CD4-positive, alpha-beta T cell treated with Interleukin-15 for 4 hours (primary cell): ENCODE data around the gene NT5C2.

Experiments used
- DNase-seq: peaks from one replicate; pipeline ENCODE4 v3.0.0-alpha.2; 2020; ENCODE audit warnings: low spot score

The NT5C2 gene

DNA sequence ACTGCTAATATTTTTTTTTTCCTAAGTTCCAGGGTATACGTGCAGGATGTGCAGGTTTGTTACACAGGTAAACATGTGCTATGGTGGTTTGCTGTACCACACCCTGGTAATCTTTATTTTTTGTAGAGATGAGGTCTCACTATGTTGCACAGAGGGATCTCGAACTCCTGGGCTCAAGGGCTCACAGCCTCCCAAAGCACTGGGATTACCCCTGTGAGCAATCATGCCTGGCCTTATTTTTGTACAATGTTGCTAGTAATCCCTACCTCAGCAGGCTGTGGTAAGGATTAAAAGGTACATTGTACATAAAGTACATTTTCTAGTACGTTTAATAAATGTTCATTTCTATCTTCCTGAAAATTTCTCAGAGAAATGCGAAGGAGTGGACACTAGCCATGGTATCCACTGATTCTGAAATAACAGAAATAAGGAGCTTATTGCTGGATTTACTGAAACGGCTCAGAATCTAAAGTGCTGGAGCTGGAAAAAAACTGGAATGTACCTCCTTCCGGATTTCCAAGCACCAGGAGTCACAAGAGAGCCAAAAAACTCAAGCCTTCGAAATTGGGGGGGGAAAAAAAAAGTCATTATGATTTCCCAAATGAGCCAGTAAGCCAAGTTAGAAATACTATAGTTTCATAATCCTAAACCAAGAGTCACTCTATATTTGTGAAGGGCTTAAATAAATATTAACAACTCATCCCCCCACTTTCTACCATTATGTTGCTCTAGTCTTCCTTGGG is 69.6 kb downstream of the NT5C2 start:
- no peak for DNase-seq

DNA sequence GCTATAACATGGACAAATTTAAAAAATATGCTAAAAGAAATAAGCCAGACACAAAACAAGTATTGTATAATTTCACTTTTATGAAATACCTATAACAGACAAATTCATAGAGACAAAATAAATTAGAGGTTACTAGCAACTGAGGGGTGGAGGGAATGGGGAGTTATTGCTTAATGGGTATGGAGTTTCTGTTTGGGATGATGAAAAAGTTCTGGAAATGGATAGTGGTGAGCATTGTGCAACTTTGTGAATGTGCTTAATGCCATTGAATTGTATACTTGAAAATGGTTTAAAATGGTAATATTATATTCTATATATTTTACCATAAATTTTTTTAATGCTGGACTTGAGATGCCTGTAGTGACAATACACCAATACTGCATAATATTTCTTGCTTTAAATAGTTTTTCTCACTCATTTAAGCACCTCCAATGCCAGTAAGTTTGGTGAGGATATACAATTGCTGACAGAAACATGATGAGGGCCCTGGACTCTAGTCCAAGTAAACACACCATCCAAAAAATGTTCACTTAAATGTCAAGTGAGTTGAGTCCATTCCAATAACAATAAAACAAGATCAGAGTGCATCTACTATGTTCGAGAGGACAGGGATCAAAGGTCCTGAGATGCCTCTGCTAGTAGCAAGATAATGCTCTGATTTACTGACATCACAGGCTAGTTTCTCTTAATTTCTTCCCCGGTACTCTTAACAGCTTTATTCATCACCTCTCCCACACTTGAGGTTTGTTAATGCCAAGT is 71.9 kb downstream of the NT5C2 start:
- no peak for DNase-seq

DNA sequence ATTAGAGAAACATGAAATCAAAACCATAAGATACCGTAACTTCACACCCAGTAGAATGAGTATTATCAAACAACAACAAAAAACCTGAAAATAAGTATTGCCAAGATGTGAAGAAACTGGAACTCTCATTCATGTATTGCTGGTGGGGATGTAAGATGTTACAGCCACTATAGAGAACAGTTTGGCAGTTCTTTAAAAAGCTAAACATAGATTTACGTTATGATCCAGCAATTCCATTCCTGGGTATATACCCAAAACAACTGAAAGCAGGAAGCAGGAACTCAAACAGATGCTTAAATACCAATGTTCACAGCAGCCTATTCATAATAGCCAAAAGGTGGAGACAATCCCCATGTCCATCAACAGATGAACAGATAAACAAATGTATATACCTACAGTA is 72.5 kb downstream of the NT5C2 start:
- no peak for DNase-seq

DNA sequence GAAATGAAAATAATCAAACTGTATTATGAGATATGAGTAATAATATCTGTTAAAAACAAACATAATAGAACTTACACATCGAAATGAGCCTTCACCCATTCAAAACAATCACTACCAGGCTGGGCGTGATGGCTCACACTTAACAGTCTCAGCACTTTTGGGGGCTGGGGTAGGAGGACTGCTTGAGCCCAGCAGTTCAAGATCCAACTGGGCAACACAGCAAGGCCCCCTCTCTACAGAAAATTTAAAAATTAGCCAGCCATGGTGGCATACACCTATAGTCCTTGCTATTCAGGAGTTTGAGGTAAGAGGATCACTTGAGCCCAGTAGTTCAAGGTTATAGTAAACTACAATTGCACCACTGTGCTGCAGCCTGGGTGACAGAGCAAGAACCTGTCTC is 75.8 kb downstream of the NT5C2 start:
- DNase-seq = no peak

- DNase-seq = no peak
These were observed 78.2 kb downstream of the NT5C2 start for GRCh38 chr10:103114876-103115275.

GRCh38 chr10:103111918-103112877 is 80.9 kb downstream of the NT5C2 start:
- DNase-seq = no peak

DNA sequence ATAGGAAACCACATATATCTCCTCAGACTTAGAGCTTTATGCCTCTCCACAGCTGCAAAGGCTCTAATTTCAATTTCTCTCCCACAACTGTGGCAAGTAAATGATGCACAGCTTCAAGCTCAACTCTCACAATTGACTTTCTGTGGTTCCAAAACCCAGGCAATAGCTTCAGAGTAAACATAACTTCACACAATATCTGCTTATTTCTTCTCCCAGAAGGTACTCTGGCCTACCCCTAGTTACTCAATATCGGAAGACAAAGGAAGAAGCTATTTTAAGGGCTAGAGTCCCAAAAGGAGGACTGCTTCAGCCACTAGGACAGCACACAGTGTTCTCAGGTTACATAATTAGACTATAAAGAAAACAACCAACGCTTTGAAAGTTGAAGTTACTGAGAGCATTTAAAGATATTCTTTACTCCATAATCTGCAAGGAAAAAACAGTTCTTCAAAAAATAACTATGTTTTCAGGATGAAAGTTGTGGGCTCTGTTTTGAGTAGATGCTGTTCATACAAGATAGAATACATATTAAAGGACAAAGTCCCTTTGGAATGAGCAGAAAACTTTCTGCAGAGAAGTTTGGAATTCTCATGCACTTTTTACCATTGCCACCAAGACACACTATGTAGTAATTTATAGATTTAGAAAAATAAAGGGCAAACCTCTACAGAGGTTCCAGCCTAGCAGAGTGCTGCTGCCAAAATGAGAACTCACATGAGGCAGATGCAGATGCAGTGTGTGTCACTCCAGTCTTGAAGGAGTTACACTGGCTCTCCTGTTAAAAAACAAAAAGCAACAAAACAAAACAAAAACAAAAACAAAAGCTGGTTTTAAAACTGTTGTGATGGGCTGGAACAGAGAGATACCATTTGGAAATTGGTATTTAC is 81.8 kb downstream of the NT5C2 start:
- DNase-seq = no peak

DNA sequence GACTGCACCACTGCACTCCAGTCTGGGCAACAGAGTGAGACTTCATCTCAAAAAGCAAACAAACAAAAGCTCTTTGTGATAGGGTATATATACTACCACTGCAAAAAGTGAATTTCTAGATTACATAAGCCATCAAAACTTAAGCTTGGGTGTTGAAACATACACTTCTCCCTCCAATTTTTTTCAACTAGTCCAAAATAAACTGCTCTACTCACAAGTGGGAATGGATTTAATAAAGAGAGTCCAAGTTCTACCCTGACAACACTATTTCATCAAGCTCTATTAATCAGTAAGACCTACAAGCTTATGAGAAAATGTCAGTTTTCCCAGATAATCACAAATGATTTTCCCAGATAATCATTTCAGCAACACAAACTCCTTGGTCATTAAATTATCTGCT is 82.7 kb downstream of the NT5C2 start:
- no peak for DNase-seq

DNA sequence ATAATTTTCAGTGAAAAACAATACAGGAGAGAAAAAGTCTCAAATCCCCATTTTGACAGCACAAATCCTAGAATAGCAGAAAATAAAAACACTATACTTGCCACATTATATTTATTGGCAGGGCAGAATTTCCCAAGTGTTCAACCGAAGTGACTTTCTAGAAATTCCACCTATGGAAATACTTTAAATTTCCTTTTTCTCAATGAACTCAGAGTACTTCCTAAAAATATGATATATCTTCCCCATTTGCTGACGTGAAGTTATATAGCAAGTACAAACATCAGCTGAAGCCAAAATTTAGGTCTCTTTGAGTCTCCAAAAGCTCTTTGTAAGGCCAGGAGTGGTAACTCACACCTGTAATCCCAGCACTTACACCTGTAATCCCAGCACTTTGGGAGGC is 83.3 kb downstream of the NT5C2 start:
- no peak for DNase-seq

DNA sequence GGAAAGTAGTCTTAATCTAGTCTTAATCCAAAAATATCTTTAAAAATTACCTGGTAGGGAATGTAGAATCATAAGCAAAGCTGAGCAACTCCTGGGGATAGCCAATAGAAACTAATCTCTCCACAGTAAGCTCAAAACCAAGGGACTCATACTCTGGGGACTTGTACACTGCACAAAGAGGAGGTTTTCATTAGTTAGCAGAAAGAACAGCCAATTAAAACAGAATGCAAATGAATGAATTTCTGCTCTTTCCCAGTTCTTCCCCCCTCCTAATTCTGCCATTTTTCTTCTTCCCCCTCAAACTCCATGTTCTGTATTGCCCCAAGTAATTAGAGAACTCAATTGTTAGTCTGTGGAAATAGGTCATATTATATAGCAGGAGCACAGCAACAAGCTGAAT is 86.5 kb downstream of the NT5C2 start:
- DNase-seq = no peak

DNA sequence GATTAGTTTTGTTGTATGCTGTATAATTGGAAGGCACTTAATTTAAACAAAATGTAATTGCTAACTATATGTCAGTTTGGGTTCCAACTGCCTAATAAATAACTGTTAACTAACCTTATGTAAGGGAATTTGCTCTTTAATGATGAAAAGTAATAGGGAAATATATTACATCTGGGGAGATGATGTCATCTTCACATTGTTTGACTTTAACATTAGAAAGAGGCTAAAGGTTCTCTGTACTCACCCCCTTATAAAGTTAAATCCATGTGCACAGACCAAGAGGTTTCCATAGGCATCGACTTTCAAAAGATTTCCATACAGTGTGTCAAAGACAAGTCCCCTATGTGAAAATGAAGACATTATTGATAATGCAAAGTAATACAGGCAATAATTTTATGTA is 87.6 kb downstream of the NT5C2 start:
- DNase-seq = no peak

GRCh38 chr10:103104721-103105120 is 88.4 kb downstream of the NT5C2 start:
- no peak for DNase-seq

GRCh38 chr10:103103989-103104388 is 89.1 kb downstream of the NT5C2 start:
- no peak for DNase-seq

DNA sequence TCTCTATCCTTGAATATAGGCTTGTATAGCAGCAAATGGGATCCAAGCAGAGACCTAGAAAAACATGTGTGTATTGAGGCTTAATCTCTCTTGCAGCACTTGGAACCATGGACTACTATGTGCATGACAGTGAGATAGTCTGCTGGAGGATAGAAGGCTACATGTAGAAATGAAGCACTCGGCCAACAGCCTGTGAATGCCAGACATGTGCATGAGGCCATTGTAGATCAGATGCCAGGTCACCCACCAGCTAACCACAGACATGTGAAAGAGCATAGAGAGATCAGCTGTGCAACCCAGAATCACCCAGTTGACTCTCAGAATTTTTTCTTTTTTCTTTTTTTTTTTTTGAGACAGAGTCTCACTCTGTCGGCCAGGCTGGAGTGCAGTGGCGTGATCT is 90.9 kb downstream of the NT5C2 start:
- no peak for DNase-seq

DNA sequence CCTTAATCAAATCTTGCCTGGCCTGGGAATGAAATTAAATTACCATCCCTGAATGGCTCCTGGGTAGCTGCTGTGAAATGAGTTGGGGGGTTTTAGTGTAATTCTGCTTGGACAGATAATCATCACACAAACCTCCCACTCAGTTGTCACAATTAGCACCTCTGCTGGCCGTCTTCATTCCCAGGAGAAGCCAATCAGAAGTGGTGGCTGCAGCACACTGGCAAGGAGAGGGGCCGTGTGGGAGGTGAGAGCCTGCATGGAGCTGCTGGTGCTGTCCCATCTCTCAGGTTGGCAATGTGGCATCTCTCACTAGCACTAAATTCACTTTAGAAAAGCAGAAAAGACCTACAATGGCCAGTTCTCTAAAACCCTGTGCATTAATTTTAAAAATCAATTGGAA is 92.5 kb downstream of the NT5C2 start:
- no peak for DNase-seq

GRCh38 chr10:103098240-103098639 is 94.8 kb downstream of the NT5C2 start:
- no peak for DNase-seq

GRCh38 chr10:103096130-103096529 is 96.9 kb downstream of the NT5C2 start:
- DNase-seq = no peak

DNA sequence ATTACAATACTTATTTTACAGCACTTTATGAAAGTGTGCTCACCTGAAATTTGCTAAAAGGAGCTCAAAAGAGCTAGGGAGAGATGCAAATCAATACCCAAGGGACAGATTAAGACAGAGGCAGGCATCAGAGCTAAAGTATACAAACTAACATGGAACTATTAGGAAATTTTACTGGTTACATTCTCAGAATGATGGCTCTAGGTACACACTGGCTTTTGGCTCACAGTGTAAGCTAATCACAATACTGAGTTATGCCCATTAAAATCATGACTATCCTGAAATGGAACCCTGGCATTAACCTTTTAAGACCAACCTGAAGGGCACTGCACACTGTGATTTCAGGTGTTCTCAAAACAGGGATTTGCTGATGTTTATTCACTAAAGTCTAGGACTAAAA is 98.1 kb downstream of the NT5C2 start:
- DNase-seq = no peak

- no peak for DNase-seq
These were observed 102.2 kb downstream of the NT5C2 start for GRCh38 chr10:103090911-103091310.

DNA sequence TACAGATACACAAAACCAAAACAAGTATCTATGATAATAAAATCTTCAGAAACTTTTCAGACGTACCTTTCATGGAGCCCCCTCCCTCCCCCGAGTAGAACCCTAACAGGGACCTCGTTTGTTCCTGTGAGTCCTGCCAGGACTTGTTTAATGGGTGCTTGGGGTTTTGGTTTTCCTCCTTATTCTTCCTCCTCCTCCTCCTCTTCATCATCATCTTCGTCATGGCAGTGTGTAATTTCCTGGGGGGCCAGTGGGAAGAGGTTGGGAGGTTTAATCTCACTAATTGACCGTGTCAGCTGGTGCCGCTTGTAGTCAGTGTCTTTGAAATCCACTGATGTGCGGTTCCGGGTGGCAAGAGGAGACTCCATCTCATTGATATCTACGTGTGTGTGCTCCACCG is 103.6 kb downstream of the NT5C2 start:
- no peak for DNase-seq

- DNase-seq = no peak
These were observed 106.3 kb downstream of the NT5C2 start for GRCh38 chr10:103086799-103087198.

GRCh38 chr10:103086261-103086660 is 106.8 kb downstream of the NT5C2 start:
- DNase-seq = no peak
